D721Med (cell line): ENCODE data around the gene BCAS4.
"Not testable (repeated sequence)": the region's sequence is repeated elsewhere in the genome, so short reads cannot be mapped to it uniquely, and the experiment has no call there.

Experiments used
- DNase-seq: peaks from one replicate; pipeline ENCODE4 v3.0.0; 2011; ENCODE audit warnings: low spot score; ENCODE audit not compliant: insufficient read length
- FAIRE-seq: peaks from 2 replicates; lab custom pipeline; 2011; peaks lifted over from hg19 to GRCh38; lab: Jason Lieb, UNC
- CTCF ChIP-seq: IDR thresholded peaks from 2 replicates; pipeline ENCODE4 v1.5.1; 2012; ENCODE audit warnings: mild to moderate bottlenecking, control low read depth; ENCODE audit not compliant: insufficient read depth; ENCODE audit errors: missing control alignments

BCAS4 gene

GRCh38 chr20:50762435-50763220 lies 32.2 kb upstream of the BCAS4 start:
- FAIRE-seq: no peak
- no peak for DNase-seq
- TF ChIP-seq CTCF: no peak

- not testable (repeated sequence) for DNase-seq, FAIRE-seq
Measured at GRCh38 chr20:50763550-50764458, 31.1 kb upstream of the BCAS4 start.

- DNase-seq, FAIRE-seq: not testable (repeated sequence)
Measured at GRCh38 chr20:50765251-50765650, 29.6 kb upstream of the BCAS4 start.

GRCh38 chr20:50765674-50766073 lies 29.2 kb upstream of the BCAS4 start:
- DNase-seq (no peak), FAIRE-seq (no peak)
- no peak for TF ChIP-seq CTCF

GRCh38 chr20:50766955-50767809 lies 27.7 kb upstream of the BCAS4 start:
- not testable (repeated sequence) for FAIRE-seq

GRCh38 chr20:50768991-50769390 lies 25.9 kb upstream of the BCAS4 start:
- FAIRE-seq, DNase-seq: not testable (repeated sequence)

More at GRCh38 chr20:50766955-50767809, 27.7 kb upstream of the BCAS4 start:
- peak; percentile 71 for DNase-seq

- FAIRE-seq: not testable (repeated sequence)
Measured at GRCh38 chr20:50769551-50770085, 25.2 kb upstream of the BCAS4 start.

GRCh38 chr20:50771419-50772080 lies 23.3 kb upstream of the BCAS4 start:
- not testable (repeated sequence) for DNase-seq, FAIRE-seq

More at GRCh38 chr20:50769551-50770085, 25.2 kb upstream of the BCAS4 start:
- DNase-seq: not testable (repeated sequence)

- FAIRE-seq: no peak
- TF ChIP-seq CTCF: no peak
- DNase-seq: no peak
Measured at GRCh38 chr20:50772420-50773185, 22.3 kb upstream of the BCAS4 start.
